Omental fat pad (tissue), 4 donors: ENCODE results near the gene LPCAT2. TPM values are rescaled to one million over a fixed set of nuclear protein-coding genes. Genes with fewer than 3 reads are reported as not detected.

Experiments
- ATAC-seq: fragments of 150-250 bp; one replicate; pipeline ENCODE4 v1.9.1; 2016; ENCODE audit warnings: mild to moderate bottlenecking, moderate library complexity; ENCODE audit not compliant: low FRiP score
- DNase-seq: peaks from one replicate; pipeline ENCODE4 v3.0.0-alpha.2; 2019; ENCODE audit warnings: low spot score
- CTCF ChIP-seq, 3 donors: fragments of 450-650 bp; IDR thresholded peaks; one replicate each; pipeline ENCODE4 v1.5.1; 2016 to 2017; ENCODE audit warnings: antibody characterized with exemption in 3 of 3, mild to moderate bottlenecking in 3 of 3, moderate library complexity in 2 of 3
- total RNA-seq, 4 donors: library from RNA; depleted of rRNA; stranded (reverse); fragments of >200 nt; gene quantifications; one replicate each; pipeline ENCODE4 v1.1.0, GENCODE V29; 2016

The LPCAT2 gene
- total RNA-seq, 4 donors from 2014 or later: 9.6 to 20.5 (median 15.9) TPM

GRCh38 chr16:55543472-55543871 is 34.6 kb downstream of the LPCAT2 start:
- DNase-seq: no peak
- ATAC-seq: no peak
- no peak for TF ChIP-seq CTCF (IDR thresholded peaks at IDR 0.05)

- no peak for TF ChIP-seq CTCF (IDR thresholded peaks at IDR 0.05)
- ATAC-seq: no peak
- DNase-seq: no peak
Measured at GRCh38 chr16:55552621-55553020, 43.7 kb downstream of the LPCAT2 start.

- ATAC-seq: no peak
- TF ChIP-seq CTCF (IDR thresholded peaks at IDR 0.05): no peak
- DNase-seq: no peak
Measured at GRCh38 chr16:55555436-55555835, 46.6 kb downstream of the LPCAT2 start.

- ATAC-seq (no peak), DNase-seq (no peak)
- no peak for TF ChIP-seq CTCF (IDR thresholded peaks at IDR 0.05)
Measured at GRCh38 chr16:55557186-55557585, 48.3 kb downstream of the LPCAT2 start.

GRCh38 chr16:55559233-55559632 is 50.4 kb downstream of the LPCAT2 start:
- DNase-seq (no peak), ATAC-seq (no peak)
- no peak for TF ChIP-seq CTCF (IDR thresholded peaks at IDR 0.05)

- no peak for DNase-seq
- ATAC-seq: no peak
- no peak for TF ChIP-seq CTCF (IDR thresholded peaks at IDR 0.05)
Measured at GRCh38 chr16:55559933-55560516, 51.2 kb downstream of the LPCAT2 start.

GRCh38 chr16:55561319-55561848 is 52.5 kb downstream of the LPCAT2 start:
- no peak for ATAC-seq
- TF ChIP-seq CTCF (IDR thresholded peaks at IDR 0.05): no peak
- DNase-seq: no peak
